ENCODE measurements around the gene TBC1D22A.

TBC1D22A gene

GRCh38 chr22:46883092-46883910 lies 120.9 kb downstream of the TBC1D22A start:
- Histone ChIP-seq H3K4me3 (ENCODE audit: low read depth, low read length) (no peak overlapping the region), H3K36me3 (replicated peaks) (no peaks in the 10 kb centered on the region), H3K27me3 (replicated peaks) (no peaks in the 10 kb centered on the region), H3K27ac (no peak overlapping the region)
- in situ Hi-C loops (cut with HindIII; ENCODE audit: low pct_ligation_motif_present, low sequenced_read_pairs), result no loop called here
- TF ChIP-seq CTCF (IDR thresholded peaks at IDR 0.05; ENCODE audit: low read depth, low read length, missing control alignments), result no peak
- DNase-seq, result no peak

GRCh38 chr22:46884365-46884764 lies 121.9 kb downstream of the TBC1D22A start:
- no peaks in the 10 kb centered on the region for H3K27me3 ChIP-seq (replicated peaks)
- in situ Hi-C loops (cut with HindIII; ENCODE audit: low pct_ligation_motif_present, low sequenced_read_pairs), result no loop called here
- no peak for DNase-seq
- no peaks in the 10 kb centered on the region for H3K36me3 ChIP-seq (replicated peaks)
- TF ChIP-seq CTCF (IDR thresholded peaks at IDR 0.05; ENCODE audit: low read depth, low read length, missing control alignments), result no peak
- H3K4me3 ChIP-seq (ENCODE audit: low read depth, low read length), result no peak overlapping the region
- no peak overlapping the region for H3K27ac ChIP-seq

GRCh38 chr22:46887978-46888377 lies 125.5 kb downstream of the TBC1D22A start:
- H3K27me3 ChIP-seq (replicated peaks), result no peaks in the 10 kb centered on the region
- no peak overlapping the region for H3K4me3 ChIP-seq (ENCODE audit: low read depth, low read length)
- no peak for DNase-seq
- H3K36me3 ChIP-seq (replicated peaks), result peaks cover 2% of the 10 kb centered on the region
- H3K27ac ChIP-seq, result no peak overlapping the region
- TF ChIP-seq CTCF (IDR thresholded peaks at IDR 0.05; ENCODE audit: low read depth, low read length, missing control alignments), result no peak
- in situ Hi-C loops (cut with HindIII; ENCODE audit: low pct_ligation_motif_present, low sequenced_read_pairs), result no loop called here

- DNase-seq, result no peak
- no peak overlapping the region for H3K27ac ChIP-seq
- no peaks in the 10 kb centered on the region for H3K27me3 ChIP-seq (replicated peaks)
- H3K36me3 ChIP-seq (replicated peaks), result peaks cover 9% of the 10 kb centered on the region
- no peak overlapping the region for H3K4me3 ChIP-seq (ENCODE audit: low read depth, low read length)
- TF ChIP-seq CTCF (IDR thresholded peaks at IDR 0.05; ENCODE audit: low read depth, low read length, missing control alignments), result no peak
- in situ Hi-C loops (cut with HindIII; ENCODE audit: low pct_ligation_motif_present, low sequenced_read_pairs), result no loop called here
Measured at GRCh38 chr22:46890819-46891218, 128.4 kb downstream of the TBC1D22A start.

- DNase-seq, result no peak
- in situ Hi-C loops (cut with HindIII; ENCODE audit: low pct_ligation_motif_present, low sequenced_read_pairs), result no loop called here
- Histone ChIP-seq H3K4me3 (ENCODE audit: low read depth, low read length) (no peak overlapping the region), H3K36me3 (replicated peaks) (peaks cover 9% of the 10 kb centered on the region), H3K27ac (no peak overlapping the region), H3K27me3 (replicated peaks) (no peaks in the 10 kb centered on the region)
- no peak for TF ChIP-seq CTCF (IDR thresholded peaks at IDR 0.05; ENCODE audit: low read depth, low read length, missing control alignments)
Measured at GRCh38 chr22:46891382-46891951, 129.0 kb downstream of the TBC1D22A start.
